ENCODE results near the gene WASL.

The WASL gene

GRCh38 chr7:123633553-123633952 lies 115.2 kb downstream of the WASL start:
- peak overlapping the region; percentile 54 for H3K27ac ChIP-seq (ENCODE audit: low read depth, low read length)
- H3K4me3 ChIP-seq (ENCODE audit: low read depth, low read length): peak overlapping the region; percentile 54; the same call in 1 of the 2 replicates
- no peaks in the 10 kb centered on the region for H3K27me3 ChIP-seq (ENCODE audit: insufficient read depth, low read length)
- H3K4me1 ChIP-seq (ENCODE audit: control insufficient read depth, insufficient read depth, low read length, unreplicated experiment): peaks cover 21% of the 10 kb centered on the region
- no peaks in the 10 kb centered on the region for H3K79me2 ChIP-seq (ENCODE audit: control insufficient read depth, insufficient read depth, low read length, unreplicated experiment)
- no peaks in the 10 kb centered on the region for H3K36me3 ChIP-seq (ENCODE audit: insufficient read depth, low read length)
- no peak overlapping the region for H2AFZ ChIP-seq (ENCODE audit: low read length, unreplicated experiment)

- Histone ChIP-seq H3K27me3 (ENCODE audit: insufficient read depth, low read length) (no peaks in the 10 kb centered on the region), H3K4me3 (ENCODE audit: low read depth, low read length) (no peak overlapping the region), H3K36me3 (ENCODE audit: insufficient read depth, low read length) (no peaks in the 10 kb centered on the region), H3K4me1 (ENCODE audit: control insufficient read depth, insufficient read depth, low read length, unreplicated experiment) (peaks cover 21% of the 10 kb centered on the region), H2AFZ (ENCODE audit: low read length, unreplicated experiment) (no peak overlapping the region), H3K27ac (ENCODE audit: low read depth, low read length) (peak overlapping the region; percentile 40; the same call in 1 of the 2 replicates), H3K79me2 (ENCODE audit: control insufficient read depth, insufficient read depth, low read length, unreplicated experiment) (no peaks in the 10 kb centered on the region)
Observed at GRCh38 chr7:123632808-123633207, 116.0 kb downstream of the WASL start.
